NCI-H1092 treated with DMSO at 0.1 percent for 48 hours (cell line): ENCODE results near the gene ZDHHC14.
"Not testable (repeated sequence)": the region's sequence is repeated elsewhere in the genome, so short reads cannot be mapped to it uniquely, and the experiment has no call there.

Experiments used
- DNase-seq: peaks from one replicate; lab custom pipeline; 2025; lab: John Stamatoyannopoulos, UW

ZDHHC14 gene

GRCh38 chr6:157574851-157575424 is 193.9 kb downstream of the ZDHHC14 start:
- DNase-seq: no peak

GRCh38 chr6:157575436-157576145 is 194.6 kb downstream of the ZDHHC14 start:
- no peak for DNase-seq

- not testable (repeated sequence) for DNase-seq
These were observed 196.0 kb downstream of the ZDHHC14 start for GRCh38 chr6:157576991-157577390.

- DNase-seq: not testable (repeated sequence)
These were observed 197.5 kb downstream of the ZDHHC14 start for GRCh38 chr6:157578527-157578926.

- no peak for DNase-seq
These were observed 198.6 kb downstream of the ZDHHC14 start for GRCh38 chr6:157579467-157580031.

GRCh38 chr6:157584036-157584435 is 203.0 kb downstream of the ZDHHC14 start:
- DNase-seq: no peak

GRCh38 chr6:157585274-157586087 is 204.5 kb downstream of the ZDHHC14 start:
- no peak for DNase-seq

GRCh38 chr6:157586088-157586414 is 205.1 kb downstream of the ZDHHC14 start:
- no peak for DNase-seq

GRCh38 chr6:157586476-157587126 is 205.6 kb downstream of the ZDHHC14 start:
- no peak for DNase-seq

GRCh38 chr6:157587127-157587926 is 206.3 kb downstream of the ZDHHC14 start:
- no peak for DNase-seq

GRCh38 chr6:157590654-157591053 is 209.7 kb downstream of the ZDHHC14 start:
- not testable (repeated sequence) for DNase-seq

- DNase-seq: no peak
These were observed 211.6 kb downstream of the ZDHHC14 start for GRCh38 chr6:157592541-157592940.

GRCh38 chr6:157592980-157593379 is 212.0 kb downstream of the ZDHHC14 start:
- no peak for DNase-seq

GRCh38 chr6:157593596-157593995 is 212.6 kb downstream of the ZDHHC14 start:
- DNase-seq: no peak

- no peak for DNase-seq
These were observed 213.3 kb downstream of the ZDHHC14 start for GRCh38 chr6:157594292-157594691.

- no peak for DNase-seq
These were observed 214.8 kb downstream of the ZDHHC14 start for GRCh38 chr6:157595768-157596167.

- no peak for DNase-seq
These were observed 215.5 kb downstream of the ZDHHC14 start for GRCh38 chr6:157596461-157596860.

- no peak for DNase-seq
These were observed 215.9 kb downstream of the ZDHHC14 start for GRCh38 chr6:157596886-157597285.

GRCh38 chr6:157597461-157598312 is 216.7 kb downstream of the ZDHHC14 start:
- no peak for DNase-seq

GRCh38 chr6:157599191-157599590 is 218.2 kb downstream of the ZDHHC14 start:
- DNase-seq: no peak
